Uterus (tissue), 2 donors: ENCODE results near the gene IGFLR1.

ENCODE experiments used
- CTCF ChIP-seq, 4 experiments: fragments of 200-600 bp in 2 of 4; fragments of 450-650 bp in 2 of 4; sonication (generic) in 2 of 4; IDR thresholded peaks; one replicate each; pipeline ENCODE4 v1.5.1; 2016 to 2019; ENCODE audit warnings: antibody characterized with exemption in 4 of 4, mild to moderate bottlenecking in 2 of 4, moderate library complexity in 1 of 4
- POLR2A ChIP-seq, 2 donors: fragments of 450-650 bp; IDR thresholded peaks; one replicate each; pipeline ENCODE4 v1.6.1; 2016; ENCODE audit warnings: antibody characterized with exemption in 2 of 2, mild to moderate bottlenecking in 1 of 2, moderate library complexity in 1 of 2

- no peak for TF ChIP-seq POLR2A (IDR thresholded peaks at IDR 0.05)
- no peak for TF ChIP-seq CTCF (IDR thresholded peaks at IDR 0.05)
Measured at GRCh38 chr19:35783469-35784434, 41.5 kb upstream of the IGFLR1 start.
